DOHH2 (cell line): ENCODE data around the gene QRICH2.

Source experiments
- H3F3A ChIP-seq: fragments of 200-600 bp; sonication (generic), shearing (Covaris generic); 2 replicates; pipeline ENCODE4 v1.6.0; 2016; ENCODE audit warnings: antibody characterized with exemption, mild to moderate bottlenecking; ENCODE audit not compliant: control insufficient read depth, insufficient read depth
- H3K27ac ChIP-seq: fragments of 200-600 bp; sonication (generic); 2 replicates; pipeline ENCODE4 v1.5.1; 2014; ENCODE audit warnings: low read depth, mild to moderate bottlenecking, low read length, moderate library complexity
- H3K27me3 ChIP-seq: fragments of 200-600 bp; sonication (generic); 2 replicates; pipeline ENCODE4 v1.6.1; 2014; ENCODE audit warnings: mild to moderate bottlenecking, low read length, mixed read lengths; ENCODE audit not compliant: control insufficient read depth
- H3K36me3 ChIP-seq: fragments of 200-600 bp; sonication (generic); 2 replicates; pipeline ENCODE4 v1.6.1; 2014; ENCODE audit warnings: mild to moderate bottlenecking, low read length, moderate library complexity, mixed read lengths; ENCODE audit not compliant: control insufficient read depth
- H3K4me1 ChIP-seq: fragments of 200-600 bp; sonication (generic); 2 replicates; pipeline ENCODE4 v1.6.1; 2014; ENCODE audit warnings: mild to moderate bottlenecking, low read length, mixed read lengths; ENCODE audit not compliant: control insufficient read depth
- H3K4me2 ChIP-seq: fragments of 200-600 bp; sonication (generic); 2 replicates; pipeline ENCODE4 v1.6.0; 2014; ENCODE audit warnings: mild to moderate bottlenecking, low read length, moderate library complexity
- H3K4me3 ChIP-seq: fragments of 200-600 bp; sonication (generic); 2 replicates; pipeline ENCODE4 v1.5.1; 2014; ENCODE audit warnings: mild to moderate bottlenecking, low read length, mixed read lengths
- H3K79me2 ChIP-seq: fragments of 200-600 bp; sonication (generic); 2 replicates; pipeline ENCODE4 v1.6.1; 2014; ENCODE audit warnings: mild to moderate bottlenecking, low read length, mixed read lengths; ENCODE audit not compliant: control insufficient read depth
- H3K9me2 ChIP-seq: fragments of 200-600 bp; sonication (generic); replicated peaks from 2 replicates; pipeline ENCODE4 v1.6.1; 2014; ENCODE audit warnings: mild to moderate bottlenecking, low read length, mixed read lengths; ENCODE audit not compliant: control insufficient read depth
- H3K9me3 ChIP-seq: fragments of 200-600 bp; sonication (generic); 2 replicates; pipeline ENCODE4 v1.6.1; 2014; ENCODE audit warnings: antibody characterized with exemption, low read length, mixed read lengths; ENCODE audit not compliant: control insufficient read depth, insufficient read depth
- H4K20me1 ChIP-seq: fragments of 200-600 bp; sonication (generic); 2 replicates; pipeline ENCODE4 v1.6.0; 2014; ENCODE audit warnings: low read depth, mild to moderate bottlenecking, antibody characterized with exemption, low read length, moderate library complexity; ENCODE audit not compliant: control insufficient read depth, insufficient read depth
- EZH2phosphoT487 ChIP-seq: fragments of 200-600 bp; sonication (generic); IDR thresholded peaks from 2 replicates; pipeline ENCODE4 v1.6.1; 2017; ENCODE audit warnings: borderline replicate concordance, mild to moderate bottlenecking, antibody characterized with exemption, low read length, moderate library complexity, mixed read lengths
- TF ChIP-seq, protein P1 (sequence below): fragments of 200-600 bp; sonication (generic); IDR thresholded peaks from one replicate; pipeline ENCODE4 v1.5.1; 2014; ENCODE audit warnings: antibody characterized with exemption, mild to moderate bottlenecking, low read depth, low read length; ENCODE audit not compliant: poor library complexity, severe bottlenecking

QRICH2 gene

DNA sequence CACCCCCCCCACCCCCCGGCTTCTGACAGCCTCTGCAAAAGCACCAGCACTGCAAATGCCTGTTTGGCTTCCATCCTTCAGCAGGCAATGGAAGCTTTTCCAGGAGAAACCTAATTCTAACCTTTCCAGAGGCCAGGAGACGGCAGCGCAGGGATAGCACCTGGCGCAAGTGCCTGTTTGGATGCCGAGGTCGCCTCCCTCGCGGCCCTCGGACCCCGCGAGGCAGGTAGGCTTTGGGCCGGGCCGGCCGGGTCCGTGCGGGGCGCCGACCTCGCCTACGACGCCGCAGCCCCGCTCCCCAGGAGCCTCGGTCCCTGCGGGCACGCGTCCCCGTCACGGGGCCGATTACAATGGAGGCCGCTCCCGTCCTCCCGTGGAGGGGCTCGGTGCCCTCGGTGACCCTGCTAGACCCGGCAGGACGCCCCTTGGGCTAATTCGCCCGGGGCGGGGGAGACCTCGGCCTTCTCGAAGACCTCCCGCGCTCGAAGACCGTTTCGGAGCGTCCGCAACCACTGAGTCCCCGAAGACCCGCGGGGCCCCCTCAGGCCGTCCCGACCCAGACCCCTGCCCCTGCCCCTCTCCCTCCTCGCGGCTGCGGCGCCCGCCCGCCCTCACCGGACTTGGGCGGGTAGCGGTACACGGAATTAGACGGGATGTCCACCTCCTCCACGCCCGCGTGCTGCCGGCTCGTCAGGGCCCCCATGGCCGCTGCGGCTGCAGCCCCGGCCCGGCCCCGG is 68.4 kb downstream of the QRICH2 start:
- no peaks in the 10 kb centered on the region for H3K79me2 ChIP-seq
- H3K4me2 ChIP-seq = no peak overlapping the region
- H3K27me3 ChIP-seq = peaks cover 55% of the 10 kb centered on the region
- H3K9me2 ChIP-seq = no peaks in the 10 kb centered on the region
- peaks cover 4% of the 10 kb centered on the region; the same call in 1 of the 2 replicates for H3K4me1 ChIP-seq
- H3K36me3 ChIP-seq = no peaks in the 10 kb centered on the region
- no peak overlapping the region for H3K27ac ChIP-seq
- H4K20me1 ChIP-seq = no peaks in the 10 kb centered on the region
- no peaks in the 10 kb centered on the region for H3K9me3 ChIP-seq
- no peak overlapping the region for H3K4me3 ChIP-seq
- TF ChIP-seq, protein P1, sequence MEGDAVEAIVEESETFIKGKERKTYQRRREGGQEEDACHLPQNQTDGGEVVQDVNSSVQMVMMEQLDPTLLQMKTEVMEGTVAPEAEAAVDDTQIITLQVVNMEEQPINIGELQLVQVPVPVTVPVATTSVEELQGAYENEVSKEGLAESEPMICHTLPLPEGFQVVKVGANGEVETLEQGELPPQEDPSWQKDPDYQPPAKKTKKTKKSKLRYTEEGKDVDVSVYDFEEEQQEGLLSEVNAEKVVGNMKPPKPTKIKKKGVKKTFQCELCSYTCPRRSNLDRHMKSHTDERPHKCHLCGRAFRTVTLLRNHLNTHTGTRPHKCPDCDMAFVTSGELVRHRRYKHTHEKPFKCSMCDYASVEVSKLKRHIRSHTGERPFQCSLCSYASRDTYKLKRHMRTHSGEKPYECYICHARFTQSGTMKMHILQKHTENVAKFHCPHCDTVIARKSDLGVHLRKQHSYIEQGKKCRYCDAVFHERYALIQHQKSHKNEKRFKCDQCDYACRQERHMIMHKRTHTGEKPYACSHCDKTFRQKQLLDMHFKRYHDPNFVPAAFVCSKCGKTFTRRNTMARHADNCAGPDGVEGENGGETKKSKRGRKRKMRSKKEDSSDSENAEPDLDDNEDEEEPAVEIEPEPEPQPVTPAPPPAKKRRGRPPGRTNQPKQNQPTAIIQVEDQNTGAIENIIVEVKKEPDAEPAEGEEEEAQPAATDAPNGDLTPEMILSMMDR = no peak
- no peak for TF ChIP-seq EZH2phosphoT487
- no peaks in the 10 kb centered on the region for H3F3A ChIP-seq

GRCh38 chr17:76238847-76239537 is 69.1 kb downstream of the QRICH2 start:
- Histone ChIP-seq H3K4me3 (no peak overlapping the region), H3K9me2 (no peaks in the 10 kb centered on the region), H3K4me2 (no peak overlapping the region), H3K9me3 (no peaks in the 10 kb centered on the region), H3K79me2 (no peaks in the 10 kb centered on the region), H3K36me3 (no peaks in the 10 kb centered on the region), H3K27ac (no peak overlapping the region), H3K4me1 (peaks cover 4% of the 10 kb centered on the region; the same call in 1 of the 2 replicates), H3F3A (no peaks in the 10 kb centered on the region), H3K27me3 (peaks cover 54% of the 10 kb centered on the region), H4K20me1 (no peaks in the 10 kb centered on the region)
- TF ChIP-seq EZH2phosphoT487 = no peak
- TF ChIP-seq, protein P1 = no peak

DNA sequence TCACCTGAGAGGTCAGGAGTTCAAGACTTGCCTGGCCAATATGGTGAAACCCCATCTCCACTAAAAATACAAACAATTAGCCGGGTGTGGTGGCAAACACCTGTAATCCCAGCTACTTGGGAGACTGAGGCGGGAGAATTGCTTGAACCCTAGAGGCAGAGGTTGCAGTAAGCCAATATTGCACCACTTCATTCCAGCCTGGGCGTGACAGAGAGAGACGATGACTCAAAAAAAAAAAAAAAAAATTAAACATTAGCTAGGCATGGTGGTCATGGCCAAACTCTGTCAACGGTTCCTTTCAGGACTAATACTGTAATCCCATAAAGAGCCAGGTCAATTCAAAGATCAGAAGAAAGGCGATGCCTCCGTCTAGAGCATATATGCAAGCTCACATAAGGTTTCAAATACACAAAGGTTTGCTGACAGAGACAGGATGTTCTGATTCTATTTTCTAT is 70.2 kb downstream of the QRICH2 start:
- H3K9me3 ChIP-seq = no peaks in the 10 kb centered on the region
- H3K4me2 ChIP-seq = no peak overlapping the region
- no peaks in the 10 kb centered on the region for H4K20me1 ChIP-seq
- peaks cover 4% of the 10 kb centered on the region; the same call in 1 of the 2 replicates for H3K4me1 ChIP-seq
- no peaks in the 10 kb centered on the region for H3F3A ChIP-seq
- no peak for TF ChIP-seq EZH2phosphoT487
- TF ChIP-seq, protein P1 = no peak
- peaks cover 49% of the 10 kb centered on the region for H3K27me3 ChIP-seq
- H3K9me2 ChIP-seq = no peaks in the 10 kb centered on the region
- H3K79me2 ChIP-seq = no peaks in the 10 kb centered on the region
- no peak overlapping the region for H3K27ac ChIP-seq
- H3K4me3 ChIP-seq = no peak overlapping the region
- no peaks in the 10 kb centered on the region for H3K36me3 ChIP-seq
